AG04449 (cell line): Measurements from ENCODE around the gene RAB11FIP4.

ENCODE experiments used
- CTCF ChIA-PET: fragments of 350-600 bp; formaldehyde crosslinking; extraction: SDS; loops from one replicate; lab custom pipeline; 2021; ENCODE audit warnings: antibody characterized with exemption; lab: Yijun Ruan, JAX
- POLR2A ChIA-PET: fragments of 400-600, 350-600 bp; formaldehyde crosslinking; extraction: SDS; loops from one replicate; lab custom pipeline; 2020; ENCODE audit warnings: antibody characterized with exemption, inconsistent platforms; lab: Yijun Ruan, JAX
- DNase-seq: peaks from one replicate; pipeline ENCODE4 v3.0.0-alpha.2; 2010; ENCODE audit warnings: low read depth, low spot score
- H3K4me3 ChIP-seq: 2 replicates; pipeline ENCODE4 v1.5.1; 2011; ENCODE audit warnings: low read depth, mild to moderate bottlenecking, control low read depth, low read length
- CTCF ChIP-seq: IDR thresholded peaks from one replicate; pipeline ENCODE4 v1.5.1; 2011; ENCODE audit warnings: mild to moderate bottlenecking, moderate library complexity, low read length, control low read depth, inconsistent platforms; ENCODE audit not compliant: insufficient read depth; ENCODE audit errors: missing control alignments

The RAB11FIP4 gene

DNA sequence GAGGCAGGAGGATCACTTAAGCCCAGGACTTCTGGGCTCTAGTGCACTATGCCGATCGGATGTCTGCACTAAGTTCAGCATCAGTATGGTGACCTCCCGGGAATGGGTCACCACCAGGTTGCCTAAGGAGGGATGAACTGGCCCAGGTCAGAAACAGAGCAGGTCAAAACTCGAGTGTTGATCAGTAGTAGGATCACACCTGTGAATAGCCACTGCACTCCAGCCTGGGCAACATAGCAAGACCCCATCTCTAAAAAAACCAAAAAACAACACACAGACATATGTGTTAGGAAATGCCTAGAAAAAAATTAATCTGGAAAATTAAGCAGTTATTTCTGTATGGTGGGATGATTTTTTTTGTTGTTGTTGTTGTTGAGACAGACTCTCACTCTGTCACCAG lies 127.0 kb downstream of the RAB11FIP4 start:
- POLR2A ChIA-PET: no interaction called here
- CTCF ChIA-PET: interaction anchor here (0.6 to 2.9 kb wide), 7 partner anchors 8 to 129 kb away, joined by 4 to 11 read pairs (median 6); no protein-coding TSS in a partner anchor

DNA sequence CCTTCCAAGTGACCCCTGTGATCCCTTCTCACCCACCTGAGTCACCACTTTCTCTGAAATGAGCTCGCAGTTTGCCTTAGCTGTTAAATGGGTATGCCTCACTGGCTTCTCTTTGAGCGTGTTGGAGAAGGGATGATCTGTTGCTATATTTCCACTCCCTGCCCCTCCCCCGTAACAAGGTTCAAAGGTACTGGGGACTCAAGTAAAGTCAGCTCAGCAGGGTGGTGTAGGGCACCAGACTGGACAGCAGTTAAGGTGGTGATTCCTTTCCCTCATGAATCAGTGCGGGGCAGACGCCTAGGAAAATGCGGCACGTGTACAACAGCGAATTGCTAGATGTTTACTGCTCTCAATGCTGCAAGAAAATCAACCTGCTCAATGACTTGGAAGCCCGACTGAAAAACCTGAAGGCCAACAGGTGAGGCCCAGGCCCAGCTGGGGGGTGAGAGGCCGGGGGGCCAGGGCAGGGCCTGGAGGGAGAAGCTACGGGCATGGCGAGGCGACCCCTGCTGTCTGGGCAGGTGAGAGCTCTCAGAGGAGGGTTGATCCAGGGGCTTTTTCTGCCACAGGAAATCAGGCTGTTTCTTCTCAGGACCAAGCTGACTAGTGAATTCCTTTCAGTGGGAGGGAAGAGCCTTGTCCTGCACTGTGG lies 130.3 kb downstream of the RAB11FIP4 start:
- POLR2A ChIA-PET: no interaction called here
- CTCF ChIA-PET: interaction anchor here (0.7 to 10.3 kb wide), 10 partner anchors 12 to 335 kb away, joined by 3 to 196 read pairs (median 3); no protein-coding TSS in a partner anchor

More for the DNA sequence above, 127.0 kb downstream of the RAB11FIP4 start:
- no peak overlapping the region for H3K4me3 ChIP-seq
- DNase-seq: no peak
- no peak for TF ChIP-seq CTCF

DNA sequence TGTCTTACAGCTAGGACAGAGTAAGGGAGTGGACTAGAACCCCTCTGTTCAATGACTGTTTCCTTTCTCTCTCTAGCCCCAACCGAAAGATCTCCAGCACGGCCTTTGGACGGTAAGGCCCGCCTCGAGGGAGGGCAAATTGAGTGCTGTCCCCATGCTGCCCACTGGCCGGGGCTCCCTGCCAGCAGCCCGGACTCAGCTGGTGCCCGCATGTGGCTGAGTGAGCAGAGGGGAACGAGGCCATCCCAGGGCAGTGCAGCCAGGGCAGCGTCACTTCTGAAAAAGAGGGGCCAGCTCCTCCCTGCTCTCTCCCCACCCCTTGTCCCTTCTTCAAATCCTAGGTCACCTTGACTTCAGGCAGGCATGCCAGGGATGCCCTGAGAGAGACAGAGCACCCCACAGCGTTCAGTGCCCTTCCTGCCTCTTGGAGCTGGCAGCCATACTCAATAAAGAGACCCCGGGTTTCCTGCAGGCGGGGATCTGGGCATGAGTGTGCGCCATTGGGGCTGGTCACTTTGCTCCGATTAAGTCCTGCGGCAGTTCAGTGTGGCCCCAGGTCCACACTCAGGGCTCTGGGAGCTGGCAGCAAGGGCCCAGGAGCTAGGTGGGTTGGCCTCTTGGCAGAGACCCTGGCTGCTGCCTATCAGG lies 130.9 kb downstream of the RAB11FIP4 start:
- H3K4me3 ChIP-seq: no peak overlapping the region
- ChIA-PET POLR2A (no interaction called here), CTCF (interaction anchor here (0.7 to 10.3 kb wide), 9 partner anchors 12 to 335 kb away, joined by 3 to 196 read pairs (median 4); no protein-coding TSS in a partner anchor)
- no peak for TF ChIP-seq CTCF
- no peak for DNase-seq

More for the DNA sequence above, 130.3 kb downstream of the RAB11FIP4 start:
- no peak for TF ChIP-seq CTCF
- DNase-seq: no peak
- H3K4me3 ChIP-seq: no peak overlapping the region

DNA sequence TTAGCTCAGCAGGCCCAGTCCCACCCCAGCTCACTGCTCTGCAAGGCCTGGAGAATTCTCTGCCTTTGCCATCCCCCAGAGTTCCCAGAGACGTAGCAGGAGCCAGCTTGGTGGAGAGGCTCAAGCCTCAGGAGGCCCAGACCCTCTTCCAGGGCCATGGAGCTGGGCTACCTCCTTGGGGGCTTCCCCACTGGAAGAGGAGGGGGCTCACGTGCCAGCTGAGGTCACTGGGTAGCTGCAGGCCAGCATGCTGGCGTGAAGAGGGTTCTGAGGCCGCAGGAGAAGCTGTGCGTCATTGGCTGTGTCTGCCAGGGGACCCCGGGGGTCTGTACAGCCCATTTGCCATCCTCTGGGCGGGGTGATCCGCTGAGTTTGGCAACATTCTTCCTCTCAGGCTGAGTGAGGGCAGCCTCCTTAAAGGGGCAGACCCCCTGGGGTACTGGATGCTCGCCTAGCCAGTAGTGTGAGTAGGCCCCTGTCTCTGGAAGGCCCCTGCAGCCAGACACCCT lies 131.6 kb downstream of the RAB11FIP4 start:
- POLR2A ChIA-PET: no interaction called here
- TF ChIP-seq CTCF: no peak
- no peak overlapping the region for H3K4me3 ChIP-seq
- CTCF ChIA-PET: interaction anchor here (1.3 to 10.3 kb wide), 7 partner anchors 11 to 320 kb away, joined by 3 to 196 read pairs (median 8); no protein-coding TSS in a partner anchor
- DNase-seq: no peak

- ChIA-PET POLR2A (no interaction called here), CTCF (interaction anchor here (0.9 to 10.3 kb wide), 20 partner anchors 10 to 329 kb away, joined by 3 to 196 read pairs (median 8); no protein-coding TSS in a partner anchor)
- no peak overlapping the region for H3K4me3 ChIP-seq
- no peak for TF ChIP-seq CTCF
- DNase-seq: no peak
These were observed 132.6 kb downstream of the RAB11FIP4 start for GRCh38 chr17:31523862-31524730.
